PFSK-1 (cell line): Measurements from ENCODE around the gene KCNQ1.

Source experiments
- FOXP2 ChIP-seq: optimal IDR thresholded peaks from 2 replicates; pipeline ENCODE3; 2011; ENCODE audit warnings: borderline replicate concordance, control low read depth, inconsistent platforms; ENCODE audit not compliant: insufficient read depth; ENCODE audit errors: extremely low read length, extremely low read depth
- POLR2AphosphoS5 ChIP-seq: IDR thresholded peaks from 2 replicates; pipeline ENCODE4 v1.6.1; 2012; ENCODE audit warnings: low read depth, mild to moderate bottlenecking, control low read depth, low read length, moderate library complexity
- SIN3A ChIP-seq: IDR thresholded peaks from 2 replicates; pipeline ENCODE4 v1.6.1; 2012; ENCODE audit warnings: mild to moderate bottlenecking, low read length, moderate library complexity, borderline replicate concordance; ENCODE audit not compliant: insufficient read depth
- TAF1 ChIP-seq: IDR thresholded peaks from 2 replicates; pipeline ENCODE4 v1.6.1; 2012; ENCODE audit warnings: low read length, control low read depth, borderline replicate concordance; ENCODE audit not compliant: insufficient read depth
- TF ChIP-seq, protein P1 (sequence below), 2 experiments: IDR thresholded peaks; 2 replicates each; pipeline versions ENCODE4 v1.6.1 to v1.8.0; 2011 to 2012; ENCODE audit warnings: low read depth in 2 of 2, low read length in 2 of 2, control low read depth in 1 of 2, inconsistent platforms in 1 of 2, mild to moderate bottlenecking in 1 of 2, moderate library complexity in 1 of 2; ENCODE audit not compliant: insufficient read depth in 1 of 2

KCNQ1 gene

DNA sequence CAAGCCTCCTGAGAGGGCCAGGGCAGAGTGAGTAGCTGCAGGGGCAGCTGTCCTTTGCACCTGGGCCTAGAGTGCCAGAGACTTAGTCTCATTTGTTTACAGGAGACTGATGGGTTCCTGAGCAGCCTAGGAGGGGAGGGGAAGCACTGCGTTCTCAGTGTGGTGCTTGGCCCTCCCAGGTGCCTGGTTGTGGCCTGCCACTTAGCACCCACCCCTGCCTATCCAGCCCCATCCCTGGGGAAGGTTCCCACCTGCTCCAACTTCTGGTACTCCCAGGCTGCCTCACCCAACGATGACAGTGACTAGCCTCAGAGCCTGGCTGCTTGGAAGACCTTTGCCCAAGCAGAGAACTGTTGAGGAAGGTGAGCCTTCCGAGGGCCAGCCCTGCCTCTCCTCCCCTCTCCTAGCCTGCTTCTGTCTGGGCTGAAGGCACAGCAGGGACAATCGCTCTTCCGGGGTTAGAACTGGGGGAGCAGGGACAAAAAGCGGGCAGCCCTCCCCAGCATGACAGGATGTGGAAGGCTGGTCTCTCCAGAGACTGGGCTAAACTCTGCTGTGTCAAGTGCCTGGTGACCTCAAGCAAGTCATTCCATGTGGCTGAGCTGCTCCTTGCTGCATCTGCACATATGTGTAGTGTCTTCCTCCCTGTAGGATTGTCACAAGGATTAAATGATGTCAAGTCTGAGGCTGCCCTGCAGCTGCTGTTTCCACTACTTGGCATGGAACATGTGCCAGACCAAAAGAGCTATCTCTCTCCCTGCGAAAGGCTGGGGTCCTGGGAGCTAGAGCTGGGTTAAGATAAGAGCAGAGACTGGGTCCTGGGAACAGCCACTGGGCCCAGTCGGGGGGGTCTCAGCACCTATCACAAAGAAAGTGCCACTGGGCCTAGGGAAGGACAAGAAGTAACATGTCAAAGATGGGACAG is 245.1 kb downstream of the KCNQ1 start:
- TF ChIP-seq TAF1 (no peak), SIN3A (no peak), POLR2AphosphoS5 (no peak), FOXP2 (no peak)
- TF ChIP-seq, protein P1, sequence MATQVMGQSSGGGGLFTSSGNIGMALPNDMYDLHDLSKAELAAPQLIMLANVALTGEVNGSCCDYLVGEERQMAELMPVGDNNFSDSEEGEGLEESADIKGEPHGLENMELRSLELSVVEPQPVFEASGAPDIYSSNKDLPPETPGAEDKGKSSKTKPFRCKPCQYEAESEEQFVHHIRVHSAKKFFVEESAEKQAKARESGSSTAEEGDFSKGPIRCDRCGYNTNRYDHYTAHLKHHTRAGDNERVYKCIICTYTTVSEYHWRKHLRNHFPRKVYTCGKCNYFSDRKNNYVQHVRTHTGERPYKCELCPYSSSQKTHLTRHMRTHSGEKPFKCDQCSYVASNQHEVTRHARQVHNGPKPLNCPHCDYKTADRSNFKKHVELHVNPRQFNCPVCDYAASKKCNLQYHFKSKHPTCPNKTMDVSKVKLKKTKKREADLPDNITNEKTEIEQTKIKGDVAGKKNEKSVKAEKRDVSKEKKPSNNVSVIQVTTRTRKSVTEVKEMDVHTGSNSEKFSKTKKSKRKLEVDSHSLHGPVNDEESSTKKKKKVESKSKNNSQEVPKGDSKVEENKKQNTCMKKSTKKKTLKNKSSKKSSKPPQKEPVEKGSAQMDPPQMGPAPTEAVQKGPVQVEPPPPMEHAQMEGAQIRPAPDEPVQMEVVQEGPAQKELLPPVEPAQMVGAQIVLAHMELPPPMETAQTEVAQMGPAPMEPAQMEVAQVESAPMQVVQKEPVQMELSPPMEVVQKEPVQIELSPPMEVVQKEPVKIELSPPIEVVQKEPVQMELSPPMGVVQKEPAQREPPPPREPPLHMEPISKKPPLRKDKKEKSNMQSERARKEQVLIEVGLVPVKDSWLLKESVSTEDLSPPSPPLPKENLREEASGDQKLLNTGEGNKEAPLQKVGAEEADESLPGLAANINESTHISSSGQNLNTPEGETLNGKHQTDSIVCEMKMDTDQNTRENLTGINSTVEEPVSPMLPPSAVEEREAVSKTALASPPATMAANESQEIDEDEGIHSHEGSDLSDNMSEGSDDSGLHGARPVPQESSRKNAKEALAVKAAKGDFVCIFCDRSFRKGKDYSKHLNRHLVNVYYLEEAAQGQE (IDR thresholded peaks at IDR 0.05; ENCODE audit: insufficient read depth in 1 of 2, low read depth in 2 of 2, low read length in 2 of 2), result no peak

DNA sequence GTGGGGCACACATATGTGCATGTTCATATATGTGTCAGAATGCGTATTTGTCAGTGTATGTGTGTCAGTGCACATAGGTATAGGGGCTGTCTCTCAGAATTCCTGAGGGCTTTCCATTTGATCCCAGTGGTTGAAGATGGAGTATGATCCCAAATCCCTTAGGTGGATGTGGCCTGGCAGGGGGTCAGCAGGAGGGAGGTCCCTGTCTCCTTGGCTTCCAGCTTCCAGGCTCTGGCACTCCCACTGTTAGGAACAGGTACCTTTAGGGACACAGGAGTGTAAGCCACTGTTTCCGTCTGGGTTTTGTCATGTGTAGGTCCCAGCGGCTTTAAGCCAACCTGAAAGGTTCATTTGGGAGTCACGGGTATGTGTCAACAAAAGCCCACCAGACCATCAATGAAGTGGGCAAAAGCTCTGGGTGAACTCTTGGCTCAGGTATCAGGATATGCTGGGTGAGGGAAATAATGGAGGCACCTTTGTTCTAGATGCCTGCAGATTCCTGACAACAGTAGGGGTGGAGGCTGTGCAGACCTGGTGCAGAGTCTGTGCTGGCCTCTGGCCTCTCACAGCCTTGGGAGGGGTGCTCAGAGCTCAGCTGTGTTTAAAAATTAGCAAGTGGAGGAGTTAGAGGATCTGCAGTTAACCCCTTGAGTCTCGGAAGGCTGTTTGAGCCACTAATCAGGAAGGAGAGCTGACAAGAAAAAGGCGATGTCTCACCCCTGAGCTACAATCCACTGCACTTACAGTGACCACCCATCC is 246.0 kb downstream of the KCNQ1 start:
- TF ChIP-seq, protein P1 (IDR thresholded peaks at IDR 0.05; ENCODE audit: insufficient read depth in 1 of 2, low read depth in 2 of 2, low read length in 2 of 2), result no peak
- TF ChIP-seq TAF1 (no peak), FOXP2 (no peak), SIN3A (no peak), POLR2AphosphoS5 (no peak)

DNA sequence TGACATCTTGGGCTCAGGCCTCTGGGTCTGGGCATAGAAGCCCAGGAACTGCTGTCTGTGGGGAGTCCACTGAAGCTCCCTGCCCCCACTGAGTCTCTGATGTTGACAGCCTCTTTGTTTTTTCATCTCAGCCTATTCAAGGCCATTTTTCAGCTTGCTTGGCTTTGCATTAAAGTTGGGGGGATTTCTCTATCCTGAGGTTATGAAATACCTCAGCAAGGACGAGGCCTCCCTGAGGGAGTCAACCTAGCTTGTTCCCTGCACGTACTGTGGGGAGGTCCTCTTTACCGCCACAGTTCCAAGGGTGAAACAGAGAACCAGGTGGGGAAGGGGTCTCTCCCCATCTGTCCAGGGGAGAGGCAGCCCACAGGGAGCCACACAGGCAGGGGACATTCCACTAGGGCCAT is 246.6 kb downstream of the KCNQ1 start:
- TF ChIP-seq, protein P1 (IDR thresholded peaks at IDR 0.05; ENCODE audit: insufficient read depth in 1 of 2, low read depth in 2 of 2, low read length in 2 of 2), result no peak
- TF ChIP-seq POLR2AphosphoS5 (no peak), SIN3A (no peak), FOXP2 (no peak), TAF1 (no peak)

DNA sequence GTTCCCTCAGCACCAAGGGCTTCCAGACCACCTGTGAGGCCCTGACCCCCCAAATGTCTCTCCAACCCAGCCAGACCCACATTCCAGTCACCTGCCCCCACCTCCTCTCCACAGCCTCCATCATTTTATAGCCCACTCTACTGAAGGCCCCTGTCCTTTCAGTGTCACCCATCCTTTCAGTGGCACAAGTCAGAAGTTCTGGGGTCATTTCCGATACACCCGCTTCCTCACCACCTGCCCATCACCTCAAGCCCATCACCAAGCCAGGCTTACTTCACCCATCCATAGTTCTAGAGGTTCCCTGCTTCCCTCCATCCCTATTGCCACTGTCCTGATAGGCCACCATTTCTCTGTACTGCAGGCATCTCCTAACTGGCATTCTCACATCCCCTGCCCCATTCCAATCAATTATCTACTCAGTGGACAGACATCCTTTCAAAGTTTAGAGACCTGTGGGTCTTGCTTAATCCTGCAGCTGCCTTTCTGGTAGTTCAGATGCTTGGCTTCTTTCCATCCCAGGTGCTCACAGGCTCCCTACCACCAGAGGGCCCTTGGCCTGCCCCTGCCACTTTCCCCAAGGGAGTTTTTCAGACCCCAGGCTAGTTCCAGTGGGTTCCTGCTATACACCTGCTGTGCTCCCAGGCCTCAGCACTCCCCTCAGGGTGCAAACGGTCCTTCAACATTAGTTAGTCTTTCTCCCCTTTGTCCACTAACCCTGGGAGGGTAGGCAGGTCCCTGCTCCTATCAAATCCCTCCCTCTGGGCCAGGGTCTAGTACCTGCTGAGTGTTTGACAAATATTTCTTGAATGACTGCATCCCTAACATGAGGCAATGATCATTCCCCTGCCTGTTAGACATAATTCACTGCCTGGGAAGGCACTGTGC is 247.4 kb downstream of the KCNQ1 start:
- TF ChIP-seq POLR2AphosphoS5 (no peak), TAF1 (no peak), SIN3A (no peak), FOXP2 (no peak)
- TF ChIP-seq, protein P1 (IDR thresholded peaks at IDR 0.05; ENCODE audit: insufficient read depth in 1 of 2, low read depth in 2 of 2, low read length in 2 of 2), result no peak
